GM08714 (cell line): ENCODE measurements around the gene PRC1.
"Not testable (repeated sequence)": the region's sequence is repeated elsewhere in the genome, so short reads cannot be mapped to it uniquely, and the experiment has no call there.

Source experiments
- H3K4me3 ChIP-seq: fragments of 200-500 bp; sonication (Bioruptor generic); 2 replicates; pipeline ENCODE4 v1.5.1; 2014; ENCODE audit warnings: mild to moderate bottlenecking, low read length, inconsistent platforms
- ZNF274 ChIP-seq: IDR thresholded peaks from 2 replicates; pipeline ENCODE4 v1.6.1; 2012; ENCODE audit warnings: mild to moderate bottlenecking, low read depth, low read length

PRC1 gene

DNA sequence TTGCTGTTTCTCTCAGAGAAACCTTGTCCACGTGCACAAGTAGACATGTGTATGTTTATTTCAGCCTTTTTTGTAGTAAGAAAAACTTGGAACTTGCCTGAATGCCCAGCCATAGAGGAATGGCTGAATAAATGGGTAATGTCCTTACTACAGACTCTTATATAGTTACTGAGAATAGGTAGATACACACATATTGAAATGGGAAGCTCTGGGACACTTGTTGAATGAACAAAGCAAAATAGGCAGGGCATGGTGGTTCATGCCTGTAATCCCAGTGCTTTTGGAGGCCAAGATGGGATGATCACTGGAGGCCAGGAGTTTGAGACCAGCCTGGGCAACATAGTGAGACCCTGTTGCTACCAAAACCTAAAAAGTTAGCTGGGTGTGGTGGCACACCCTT, 57.5 kb downstream of the PRC1 start:
- no peak overlapping the region for H3K4me3 ChIP-seq
- no peak for TF ChIP-seq ZNF274

DNA sequence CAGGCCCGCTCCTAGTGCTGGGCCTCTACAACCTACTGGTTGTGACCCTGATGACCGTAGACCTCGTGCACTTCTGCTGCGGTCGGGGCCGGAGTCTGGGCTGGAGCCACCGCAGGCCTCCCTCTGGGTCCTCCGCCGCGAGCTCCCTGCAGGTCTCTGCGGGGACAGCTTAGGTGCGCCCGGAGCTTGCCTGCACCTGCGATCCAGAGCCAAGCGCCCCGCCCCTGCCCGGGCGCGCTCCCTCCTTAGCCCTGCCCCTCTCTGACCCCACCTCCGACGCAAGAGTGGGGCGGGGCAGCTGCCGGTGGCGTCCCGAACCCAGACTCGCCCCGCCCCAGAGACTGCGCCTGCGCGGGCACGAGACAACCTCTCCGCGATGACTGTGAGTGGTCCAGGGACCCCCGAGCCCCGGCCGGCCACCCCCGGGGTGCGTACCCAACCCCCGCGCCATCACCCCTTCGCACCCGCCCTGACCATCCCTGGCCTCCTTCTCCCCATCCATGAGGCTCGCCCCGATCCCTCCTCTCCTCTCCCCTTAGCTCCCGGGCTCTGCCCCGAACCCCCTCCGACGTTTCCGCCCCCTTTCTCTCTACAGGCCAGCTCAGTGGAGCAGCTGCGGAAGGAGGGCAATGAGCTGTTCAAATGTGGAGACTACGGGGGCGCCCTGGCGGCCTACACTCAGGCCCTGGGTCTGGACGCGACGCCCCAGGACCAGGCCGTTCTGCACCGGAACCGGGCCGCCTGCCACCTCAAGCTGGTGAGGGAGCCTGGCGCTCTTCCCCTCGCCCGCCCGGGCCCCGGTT, 59.2 kb downstream of the PRC1 start, which contains the start of gene UNC45A:
Gene UNC45A (plus strand): TSS at position 337 of the 803 bp plus-strand sequence. CDS start 40 bp downstream, at position 377.
- peak within 1 kb of the TSS; percentile 75 for H3K4me3 ChIP-seq
- TF ChIP-seq ZNF274: no peak

GRCh38 chr15:90934256-90934948, 59.9 kb downstream of the PRC1 start:
- no peak for TF ChIP-seq ZNF274
- H3K4me3 ChIP-seq: peak overlapping the region; percentile 75

DNA sequence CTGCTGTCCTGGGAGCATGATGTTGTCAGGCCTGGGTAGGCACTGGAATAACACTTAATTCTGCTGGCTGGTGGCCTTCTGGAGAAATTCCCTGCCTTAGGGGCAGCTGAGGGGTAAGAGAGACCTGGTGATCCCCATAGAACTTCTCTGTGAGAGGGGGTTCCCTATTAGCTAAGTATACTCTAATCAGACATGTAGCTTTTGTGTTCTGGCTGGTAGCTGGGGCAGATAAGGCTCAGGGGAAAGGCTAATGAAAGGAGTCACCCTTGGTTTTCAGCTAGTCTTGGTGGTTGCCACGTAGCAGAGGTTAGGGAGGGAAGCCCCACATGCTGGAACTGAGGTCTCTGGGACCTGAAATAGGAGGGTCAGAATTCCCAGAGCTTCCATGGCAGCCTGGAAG, 61.0 kb downstream of the PRC1 start:
- TF ChIP-seq ZNF274: no peak
- H3K4me3 ChIP-seq: no peak overlapping the region

- TF ChIP-seq ZNF274: no peak
- H3K4me3 ChIP-seq: no peak overlapping the region
Observed at GRCh38 chr15:90932660-90932991, 61.7 kb downstream of the PRC1 start.

DNA sequence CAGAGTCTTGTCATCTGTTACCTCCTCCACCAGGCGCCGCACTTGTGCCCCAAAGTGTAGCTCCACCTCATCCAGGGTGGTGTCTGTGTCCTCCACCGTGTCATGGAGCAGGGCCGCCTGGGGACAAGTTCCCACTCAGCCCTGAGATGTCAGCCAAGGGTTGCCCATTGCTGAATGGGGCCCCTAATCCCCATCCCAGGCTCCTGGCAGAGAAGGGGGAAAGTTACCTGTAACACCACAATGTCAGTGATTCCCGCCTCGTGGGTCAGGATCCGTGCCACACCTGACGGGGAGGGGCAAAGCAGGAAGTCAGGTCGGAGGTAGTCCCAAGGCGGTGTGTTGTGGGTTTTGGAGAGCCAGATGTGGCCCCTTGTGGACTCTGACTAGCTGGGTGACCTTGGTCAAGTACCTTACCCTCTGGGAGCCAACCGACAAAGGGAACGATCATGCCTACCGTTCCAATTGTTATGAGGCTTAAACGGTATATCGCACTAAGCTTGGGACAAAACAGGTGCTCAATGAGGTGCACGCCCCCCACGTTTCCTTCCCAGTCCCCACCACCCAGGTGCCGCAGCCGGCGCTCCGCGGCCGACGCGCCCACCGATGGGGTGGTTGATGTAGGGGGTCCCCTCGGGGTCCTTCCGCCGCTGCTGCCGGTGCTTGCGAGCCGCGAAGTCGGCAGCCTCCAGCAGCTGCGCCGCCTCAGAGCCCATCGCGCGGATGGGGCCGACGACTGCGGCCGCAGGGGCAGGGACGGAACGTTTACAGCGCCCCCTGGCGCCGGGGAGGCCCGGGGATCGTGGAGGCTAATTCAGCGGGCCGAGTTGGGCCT, 62.3 kb downstream of the PRC1 start, which contains the start of gene HDDC3:
Gene HDDC3 (minus strand): TSS at position 722 of the 832 bp plus-strand sequence. CDS start 9 bp downstream, at position 713.
- TF ChIP-seq ZNF274: no peak

GRCh38 chr15:90931575-90931827, 62.8 kb downstream of the PRC1 start:
- no peak for TF ChIP-seq ZNF274
- H3K4me3 ChIP-seq: peak overlapping the region; percentile 81; the same call in 1 of the 2 replicates

More for the DNA sequence above, 62.3 kb downstream of the PRC1 start, which contains the start of gene HDDC3:
- peak within 1 kb of the TSS; percentile 81 for H3K4me3 ChIP-seq

DNA sequence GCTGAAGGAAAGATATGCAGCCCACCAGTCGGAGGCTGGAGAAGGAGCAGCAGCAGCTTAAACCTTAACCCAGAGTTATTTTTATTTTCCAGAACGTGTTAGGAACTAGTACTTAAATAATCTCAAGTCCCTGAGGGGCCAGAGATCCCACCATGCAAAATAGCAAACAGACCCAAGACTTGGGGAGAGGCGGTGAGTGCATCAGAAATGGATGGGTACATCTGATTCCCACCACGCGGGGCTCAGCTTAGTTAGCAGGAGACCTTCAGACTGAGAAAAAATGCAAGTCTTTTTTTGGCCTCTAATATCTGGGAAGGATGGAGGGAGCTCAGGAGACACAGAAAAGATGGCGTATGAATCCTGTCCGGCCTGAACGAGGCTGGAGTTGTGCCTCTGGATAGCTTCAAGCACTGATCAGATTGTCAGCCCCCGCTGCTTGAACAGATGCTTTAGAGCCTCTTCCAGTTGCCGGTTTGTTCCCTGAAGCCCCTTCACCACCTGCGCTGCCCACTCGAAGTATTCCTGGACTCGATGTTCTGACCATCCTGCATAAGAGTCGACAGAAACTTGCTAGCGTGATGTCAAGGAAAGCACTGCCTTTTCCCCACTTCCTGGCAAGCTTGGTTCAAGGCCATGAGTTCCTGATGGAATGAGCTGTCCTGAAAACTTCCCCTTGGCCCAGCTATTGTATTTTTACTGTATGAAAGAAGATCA, 63.3 kb downstream of the PRC1 start:
- TF ChIP-seq ZNF274: no peak
- H3K4me3 ChIP-seq: peak overlapping the region; percentile 81; the same call in 1 of the 2 replicates

- peak overlapping the region; percentile 81 for H3K4me3 ChIP-seq
- no peak for TF ChIP-seq ZNF274
Observed at GRCh38 chr15:90929246-90930019, 64.9 kb downstream of the PRC1 start.

DNA sequence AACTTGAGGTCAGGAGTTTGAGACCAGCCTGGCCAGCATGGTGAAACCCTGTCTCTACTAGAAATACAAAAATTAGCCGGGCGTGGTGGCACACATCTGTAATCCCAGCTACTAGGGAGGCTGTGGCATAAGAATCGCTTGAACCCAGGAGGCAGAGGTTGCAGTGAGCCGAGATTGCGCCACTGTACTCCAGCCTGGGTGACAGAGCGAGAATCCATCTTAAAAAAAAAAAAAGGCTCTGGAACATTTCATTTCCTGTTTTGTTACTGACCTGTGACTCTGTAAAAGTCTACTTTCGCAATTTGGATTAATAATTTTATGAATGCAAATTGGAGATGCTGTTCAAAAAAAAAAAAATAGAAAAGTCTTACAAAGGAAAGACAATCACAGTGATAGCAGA, 66.2 kb downstream of the PRC1 start:
- not testable (repeated sequence) for H3K4me3 ChIP-seq

DNA sequence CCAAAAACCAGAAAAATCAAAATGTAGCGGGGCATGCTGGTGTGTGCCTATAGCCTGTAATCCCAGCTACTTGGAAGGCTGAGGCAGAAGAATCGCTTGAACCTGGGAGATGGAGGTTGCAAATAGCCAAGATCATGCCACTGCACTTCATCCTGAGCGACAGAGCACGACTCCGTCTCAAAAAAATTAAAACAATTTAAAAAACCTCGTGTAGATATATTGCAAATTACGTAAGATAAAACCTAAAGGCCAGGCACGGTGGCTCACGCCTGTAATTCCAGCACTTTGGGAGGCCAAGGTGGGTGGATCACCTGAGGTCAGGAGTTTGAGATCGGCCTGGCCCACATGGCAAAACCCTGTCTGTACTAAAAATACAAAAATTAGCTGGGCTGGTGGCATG, 67.6 kb downstream of the PRC1 start:
- not testable (repeated sequence) for H3K4me3 ChIP-seq

- no peak for TF ChIP-seq ZNF274
- H3K4me3 ChIP-seq: no peak overlapping the region
Observed at GRCh38 chr15:90924375-90924774, 70.0 kb downstream of the PRC1 start.

DNA sequence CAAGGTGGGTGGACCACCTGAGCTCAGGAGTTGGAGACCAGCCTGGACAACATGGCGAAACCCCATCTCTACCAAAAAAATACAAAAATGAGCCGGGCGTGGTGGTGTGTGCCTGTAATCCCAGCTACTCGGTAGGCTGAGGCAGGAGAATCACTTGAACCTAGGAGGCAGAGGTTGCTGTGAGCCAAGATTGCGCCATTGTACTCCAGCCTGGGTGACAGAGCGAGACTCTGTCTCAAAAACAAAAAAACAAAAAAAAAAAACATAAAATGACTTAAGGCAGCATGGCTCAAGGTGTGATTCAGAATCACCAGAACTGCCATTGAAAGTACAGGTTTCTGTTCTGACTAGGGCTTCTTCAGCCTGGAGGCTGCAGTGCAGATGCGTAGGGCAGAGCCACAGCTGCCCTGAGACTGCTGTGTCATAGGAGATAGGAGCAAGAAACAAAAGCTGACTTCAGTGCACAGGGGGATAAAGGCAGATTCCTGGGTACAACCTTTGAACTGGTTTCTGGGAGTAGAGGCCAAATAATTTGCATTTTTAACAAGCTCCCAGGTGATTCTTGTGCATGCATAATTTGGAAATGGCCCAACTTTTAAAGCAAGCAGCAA, 71.5 kb downstream of the PRC1 start:
- not testable (repeated sequence) for H3K4me3 ChIP-seq

- no peak overlapping the region for H3K4me3 ChIP-seq
- TF ChIP-seq ZNF274: no peak
Observed at GRCh38 chr15:90921887-90922286, 72.4 kb downstream of the PRC1 start.
